BLaER1 treated with 17β-estradiol and CSF1 and Interleukin-3, amounts not matched to agents 10 nM and 100 nM (cell line): ENCODE results near the gene ENTREP3.
A peak's percentile ranks its signal among the peaks of the same experiment; 100 is the strongest.
"Not testable (repeated sequence)": the region's sequence is repeated elsewhere in the genome, so short reads cannot be mapped to it uniquely, and the experiment has no call there.

Source experiments
- H3K27ac ChIP-seq, 11 experiments: shearing (Covaris generic); formaldehyde crosslinking; 2 replicates each; pipeline ENCODE4 v1.8.1; 2022
- H3K27me3 ChIP-seq, 11 experiments: shearing (Covaris generic); formaldehyde crosslinking; 2 replicates each; pipeline ENCODE4 v1.8.1; 2022
- H3K36me3 ChIP-seq, 11 experiments: shearing (Covaris generic); formaldehyde crosslinking; 2 replicates each; pipeline ENCODE4 v1.8.1; 2022
- H3K4me1 ChIP-seq, 10 experiments: shearing (Covaris generic); formaldehyde crosslinking; 2 replicates each; pipeline ENCODE4 v1.8.1; 2022
- H3K4me2 ChIP-seq, 11 experiments: shearing (Covaris generic); formaldehyde crosslinking; 2 replicates each; pipeline ENCODE4 v1.8.1; 2022
- H3K4me3 ChIP-seq, 10 experiments: shearing (Covaris generic); formaldehyde crosslinking; 2 replicates each; pipeline ENCODE4 v1.8.1; 2022
- H3K9ac ChIP-seq, 11 experiments: shearing (Covaris generic); formaldehyde crosslinking; 2 replicates each; pipeline ENCODE4 v1.8.1; 2022
- H3K9me3 ChIP-seq, 11 experiments: shearing (Covaris generic); formaldehyde crosslinking; replicated peaks in 1 of 11; 2 replicates each; pipeline ENCODE4 v1.8.1; 2022
- H4K20me1 ChIP-seq, 11 experiments: shearing (Covaris generic); formaldehyde crosslinking; 2 replicates each; pipeline ENCODE4 v1.8.1; 2022
- Cebpa-rat ChIP-seq, 11 experiments: shearing (Covaris generic); IDR thresholded peaks; 2 replicates each; pipeline ENCODE4 v1.8.1; 2022

The ENTREP3 gene

DNA sequence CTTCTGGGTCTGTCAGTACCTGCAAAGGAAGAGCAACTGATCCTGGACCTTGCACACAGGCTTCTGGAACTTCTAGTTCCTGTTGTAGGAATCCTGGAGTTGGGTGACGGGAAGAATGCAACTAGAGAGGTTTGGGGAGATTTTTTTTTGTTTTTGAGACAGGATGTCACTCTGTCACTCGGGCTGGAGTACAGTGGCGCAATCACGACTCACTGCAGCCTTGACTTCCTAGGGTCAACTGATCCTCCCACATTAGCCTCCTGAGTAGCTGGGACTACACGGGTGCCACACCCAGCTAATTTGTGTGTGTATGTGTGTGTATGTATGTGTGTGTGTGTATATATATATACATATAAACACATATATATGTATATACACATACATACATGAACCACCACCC is 18.8 kb downstream of the ENTREP3 start:
- H3K9me3 ChIP-seq: no peaks in the 10 kb centered on the region
- peak overlapping the region in 7 of 11 experiments; percentile 42 to 87 (median 53); a peak in 13 of 22 replicates for H3K4me2 ChIP-seq
- H3K4me3 ChIP-seq: peak overlapping the region in 2 of 10 experiments; percentile 29 to 46; a peak in 4 of 20 replicates
- H4K20me1 ChIP-seq: no peaks in the 10 kb centered on the region
- peak overlapping the region in 6 of 11 experiments; percentile 4 to 77 (median 58); a peak in 10 of 22 replicates for H3K27ac ChIP-seq
- H3K9ac ChIP-seq: peak overlapping the region in 7 of 11 experiments; percentile 4 to 62 (median 48); a peak in 7 of 22 replicates
- peaks cover 11 to 49% (median 31%) of the 10 kb centered on the region in 10 experiments for H3K4me1 ChIP-seq
- TF ChIP-seq Cebpa-rat (IDR thresholded peaks at IDR 0.05): peak in 2 of 11 experiments; percentile 26 to 41; a peak in 2 of 22 replicates
- peaks cover 24 to 44% (median 39%) of the 10 kb centered on the region in 11 experiments; a peak in 21 of 22 replicates for H3K36me3 ChIP-seq
- H3K27me3 ChIP-seq: no peaks in the 10 kb centered on the region

DNA sequence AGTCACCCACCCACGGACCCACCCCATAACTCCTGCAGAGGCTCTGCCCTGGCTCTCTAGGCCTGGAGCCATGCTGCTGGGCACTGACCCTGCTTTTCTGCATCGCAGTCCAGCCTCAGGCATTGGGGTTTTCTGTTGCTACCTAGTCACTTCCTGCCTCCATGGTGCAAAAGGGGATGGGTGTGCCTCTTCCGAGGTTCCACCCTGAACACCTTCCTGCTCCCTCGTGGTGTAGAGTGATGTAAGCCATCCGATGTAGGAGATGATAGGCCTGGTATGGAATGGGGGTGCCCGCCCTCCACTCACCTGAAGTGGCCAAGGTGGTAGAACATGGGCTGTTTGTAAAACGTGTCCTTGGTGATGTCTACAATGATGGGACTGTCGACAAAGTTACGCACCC is 19.9 kb downstream of the ENTREP3 start:
- peaks cover 2 to 44% (median 22%) of the 10 kb centered on the region in 10 experiments for H3K4me1 ChIP-seq
- H3K27me3 ChIP-seq, H4K20me1 ChIP-seq, H3K9me3 ChIP-seq, H3K4me3 ChIP-seq: not testable (repeated sequence)
- peak overlapping the region in 3 of 11 experiments; percentile 65 to 77 (median 71); a peak in 4 of 22 replicates for H3K27ac ChIP-seq
- peak overlapping the region in 3 of 11 experiments; percentile 45 to 87 (median 85); a peak in 5 of 22 replicates for H3K4me2 ChIP-seq
- H3K9ac ChIP-seq: peak overlapping the region in 1 of 11 experiments; percentile 62; a peak in 1 of 22 replicates
- peaks cover 24 to 44% (median 39%) of the 10 kb centered on the region in 11 experiments; a peak in 21 of 22 replicates for H3K36me3 ChIP-seq

DNA sequence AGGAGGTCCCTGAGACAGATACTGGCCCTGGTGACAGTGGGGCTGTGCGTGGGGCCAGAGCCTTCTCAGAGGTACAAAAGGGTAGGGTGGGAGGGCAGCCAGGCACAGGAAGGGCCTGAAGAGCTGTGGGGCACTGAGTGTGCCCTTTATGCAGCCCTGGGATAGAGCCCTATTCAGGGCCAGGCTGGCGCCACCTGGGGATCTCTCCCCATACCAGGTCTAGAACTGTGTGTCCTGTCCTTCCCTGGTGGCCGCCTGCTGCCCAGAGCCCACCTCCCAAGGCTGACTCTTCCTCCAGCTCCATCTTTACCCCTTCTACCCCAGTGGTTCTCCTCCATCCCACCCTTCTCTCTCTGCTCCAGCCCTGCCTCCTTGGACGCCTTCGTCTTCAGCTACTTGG is 21.8 kb downstream of the ENTREP3 start:
- not testable (repeated sequence) for H3K4me3 ChIP-seq, H3K27ac ChIP-seq, H3K9me3 ChIP-seq, H3K4me2 ChIP-seq, H3K27me3 ChIP-seq, H4K20me1 ChIP-seq, H3K9ac ChIP-seq
- H3K4me1 ChIP-seq: peaks cover 0 to 30% (median 18%) of the 10 kb centered on the region in 10 experiments; a peak in 16 of 20 replicates
- H3K36me3 ChIP-seq: peaks cover 16 to 31% (median 26%) of the 10 kb centered on the region in 11 experiments; a peak in 21 of 22 replicates

DNA sequence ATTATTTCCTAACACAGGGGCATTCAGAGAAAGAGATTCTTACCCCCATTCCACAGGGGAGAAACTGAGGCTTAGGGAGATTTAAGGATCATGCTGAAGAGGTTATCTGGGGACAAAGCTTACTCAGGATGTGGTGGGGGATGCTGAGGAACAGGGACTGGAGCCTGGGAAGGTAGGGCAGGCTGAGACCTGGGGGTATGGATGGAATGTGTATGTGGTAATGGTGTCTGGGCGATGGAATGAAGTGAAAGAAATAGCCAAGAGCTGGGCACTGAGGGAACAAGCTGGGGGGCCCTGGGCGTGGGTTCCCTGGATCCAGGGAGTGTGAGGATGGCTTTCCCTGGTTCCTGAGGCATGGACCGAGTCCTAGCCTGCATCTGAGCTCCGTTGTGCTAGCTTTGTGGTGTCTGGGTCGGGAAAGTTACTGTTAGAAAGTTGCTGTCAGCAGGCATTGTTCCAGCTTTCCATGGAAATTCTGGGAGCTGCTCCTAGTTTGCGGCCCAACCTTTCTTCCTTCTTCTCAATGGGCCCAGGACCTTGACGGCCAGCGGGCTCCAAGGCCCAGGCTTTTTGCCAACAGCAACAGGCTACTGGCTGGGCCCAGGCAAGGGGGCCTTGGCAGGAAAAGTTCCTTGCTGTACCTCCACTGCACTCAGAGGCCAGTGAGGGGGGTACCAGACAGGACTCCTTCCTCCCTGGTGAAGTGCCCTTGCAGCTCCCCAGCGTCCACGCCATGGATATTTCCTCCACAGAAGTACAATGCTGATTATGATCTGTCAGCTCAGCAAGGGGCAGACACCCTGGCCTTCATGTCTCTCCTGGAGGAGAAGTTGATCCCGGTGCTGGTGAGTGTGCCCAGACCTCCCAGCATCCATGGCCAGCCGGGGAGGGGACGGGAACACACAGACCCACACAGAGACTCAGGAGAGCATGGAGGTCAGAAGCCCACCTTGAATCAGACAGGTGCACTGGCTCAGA is 23.0 kb downstream of the ENTREP3 start:
- H3K4me3 ChIP-seq, H3K4me2 ChIP-seq, H3K27ac ChIP-seq, H3K9ac ChIP-seq, H3K27me3 ChIP-seq, H3K9me3 ChIP-seq, H4K20me1 ChIP-seq: not testable (repeated sequence)
- Histone ChIP-seq H3K36me3 (peaks cover 11 to 20% (median 18%) of the 10 kb centered on the region in 11 experiments; a peak in 21 of 22 replicates), H3K4me1 (peaks cover 8 to 30% (median 24%) of the 10 kb centered on the region in 10 experiments)

DNA sequence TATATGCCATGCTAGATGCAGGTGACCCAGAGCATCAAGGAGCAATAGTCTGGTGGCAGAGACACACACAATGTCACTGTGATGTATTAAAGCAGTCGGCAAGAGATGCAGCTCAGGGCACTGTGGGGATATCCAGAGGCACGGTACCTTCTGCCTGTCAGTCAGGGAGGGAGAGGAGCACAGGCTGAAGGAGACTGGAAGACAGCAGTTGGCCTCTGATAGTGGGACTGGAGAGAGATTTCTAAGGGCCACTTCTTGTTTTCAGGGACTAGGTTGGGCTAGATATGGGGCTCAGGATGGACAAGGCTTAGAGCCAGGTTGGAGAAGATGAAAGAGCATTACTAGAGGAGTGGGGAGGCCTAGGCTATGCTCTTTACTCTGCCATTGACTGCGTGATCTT is 24.0 kb downstream of the ENTREP3 start:
- H4K20me1 ChIP-seq, H3K4me2 ChIP-seq, H3K9me3 ChIP-seq, H3K27me3 ChIP-seq, H3K4me3 ChIP-seq, H3K27ac ChIP-seq, H3K36me3 ChIP-seq, H3K9ac ChIP-seq: not testable (repeated sequence)
- peaks cover 11 to 22% (median 17%) of the 10 kb centered on the region in 10 experiments for H3K4me1 ChIP-seq

DNA sequence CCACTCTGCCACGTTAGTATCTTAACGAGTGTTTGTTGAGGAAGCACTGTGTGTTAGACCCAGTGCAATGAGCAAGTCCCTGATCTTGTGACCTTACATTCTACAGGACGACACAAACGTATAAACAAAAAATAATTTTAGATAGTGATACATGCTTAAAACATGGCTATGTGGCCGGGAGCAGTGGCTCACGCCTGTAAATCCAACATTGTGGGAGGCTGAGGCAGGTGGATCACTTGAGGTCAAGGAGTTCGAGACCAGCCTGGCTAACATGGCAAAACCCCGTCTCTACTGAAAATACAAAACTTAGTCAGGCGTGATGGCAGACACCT is 27.2 kb downstream of the ENTREP3 start:
- Histone ChIP-seq H3K9me3 (no peaks in the 10 kb centered on the region), H3K4me1 (peaks cover 39 to 45% (median 43%) of the 10 kb centered on the region in 10 experiments), H3K27ac (peak overlapping the region; percentile 48 to 97 (median 92); a peak in 21 of 22 replicates), H3K4me2 (peak overlapping the region; percentile 73 to 93 (median 83)), H3K36me3 (no peaks in the 10 kb centered on the region; a peak in 1 of 22 replicates), H4K20me1 (no peaks in the 10 kb centered on the region), H3K9ac (peak overlapping the region; percentile 58 to 94 (median 91)), H3K27me3 (no peaks in the 10 kb centered on the region), H3K4me3 (peak overlapping the region; percentile 22 to 80 (median 68))
- no peak for TF ChIP-seq Cebpa-rat (IDR thresholded peaks at IDR 0.05)

DNA sequence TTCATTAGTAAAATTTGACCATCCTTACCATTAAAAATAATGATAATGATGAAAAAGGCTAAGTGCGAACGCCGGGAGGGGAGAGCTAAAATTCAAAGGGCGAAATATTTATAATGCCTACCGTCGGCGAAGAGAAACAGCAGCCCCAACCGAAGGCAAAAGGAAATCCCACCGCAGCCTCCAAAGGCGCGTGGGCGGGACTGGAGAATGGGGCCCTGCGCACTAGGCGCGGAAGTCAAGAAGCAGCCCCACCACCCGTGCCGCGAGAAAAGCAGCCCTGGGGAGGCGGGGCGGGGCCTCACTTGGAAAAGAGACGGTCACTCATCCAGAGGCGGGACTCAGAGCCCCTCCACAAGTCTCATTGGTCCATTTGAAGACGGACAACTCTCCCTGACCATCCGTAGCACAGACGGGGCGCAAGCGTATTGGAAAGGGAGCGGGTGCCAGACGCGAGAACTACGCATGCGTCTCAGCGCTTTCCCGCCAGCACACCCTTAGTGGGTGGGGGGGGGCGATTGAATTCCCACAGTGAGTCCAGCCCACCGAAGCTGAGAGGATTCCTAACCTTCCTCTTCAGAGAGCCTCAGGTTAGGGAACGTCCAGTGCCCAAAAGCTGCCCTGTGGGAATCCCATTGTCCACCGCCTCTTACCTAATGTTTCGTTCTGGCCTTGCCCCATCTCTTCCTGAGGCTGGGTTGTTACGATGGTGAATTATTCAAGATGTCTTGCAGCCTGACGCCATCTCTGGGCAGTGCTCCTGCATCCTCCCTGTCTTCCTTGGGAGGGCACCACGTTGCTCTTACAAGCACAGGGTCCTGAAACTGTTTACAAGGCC is 27.8 kb downstream of the ENTREP3 start:
- H3K36me3 ChIP-seq: no peaks in the 10 kb centered on the region; a peak in 1 of 22 replicates
- peaks cover 44 to 51% (median 49%) of the 10 kb centered on the region in 10 experiments for H3K4me1 ChIP-seq
- peak overlapping the region; percentile 60 to 80 (median 75) for H3K4me3 ChIP-seq
- no peaks in the 10 kb centered on the region for H3K27me3 ChIP-seq
- peak overlapping the region; percentile 82 to 96 (median 89) for H3K4me2 ChIP-seq
- H3K27ac ChIP-seq: peak overlapping the region; percentile 54 to 97 (median 93); a peak in 21 of 22 replicates
- peak overlapping the region; percentile 77 to 94 (median 91) for H3K9ac ChIP-seq
- no peaks in the 10 kb centered on the region for H3K9me3 ChIP-seq
- TF ChIP-seq Cebpa-rat (IDR thresholded peaks at IDR 0.05): no peak
- no peaks in the 10 kb centered on the region for H4K20me1 ChIP-seq

DNA sequence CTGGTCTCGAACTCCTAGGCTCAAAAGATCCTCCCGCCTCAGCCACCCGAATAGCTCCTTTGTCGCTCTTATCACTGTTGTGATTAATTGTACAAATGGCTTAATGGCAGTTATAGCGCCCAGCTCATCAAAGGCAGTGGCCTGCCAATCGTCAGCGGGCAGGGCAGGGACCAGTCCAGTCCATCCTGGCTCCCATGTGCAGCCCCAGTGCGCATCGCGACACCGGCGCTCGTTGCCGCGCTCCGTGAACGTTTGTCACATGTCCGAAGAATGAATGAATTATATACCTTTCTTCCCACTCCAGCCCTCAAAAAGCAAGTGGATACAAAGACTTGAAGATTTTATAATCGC is 28.4 kb downstream of the ENTREP3 start:
- no peak for TF ChIP-seq Cebpa-rat (IDR thresholded peaks at IDR 0.05)

More for the DNA sequence above, 28.4 kb downstream of the ENTREP3 start:
- Histone ChIP-seq H3K36me3 (no peaks in the 10 kb centered on the region; a peak in 1 of 22 replicates), H3K27me3 (no peaks in the 10 kb centered on the region), H3K27ac (peak overlapping the region; percentile 54 to 97 (median 93); a peak in 21 of 22 replicates), H3K4me1 (peaks cover 50 to 57% (median 55%) of the 10 kb centered on the region in 10 experiments), H3K9ac (peak overlapping the region; percentile 77 to 94 (median 91)), H3K4me2 (peak overlapping the region; percentile 82 to 96 (median 86)), H3K4me3 (peak overlapping the region; percentile 60 to 80 (median 75)), H3K9me3 (no peaks in the 10 kb centered on the region), H4K20me1 (no peaks in the 10 kb centered on the region)
